ENCODE measurements around the gene SLC17A2. TPM values are rescaled to one million over a fixed set of nuclear protein-coding genes. Genes with fewer than 3 reads are reported as not detected.

SLC17A2 gene, protein sequence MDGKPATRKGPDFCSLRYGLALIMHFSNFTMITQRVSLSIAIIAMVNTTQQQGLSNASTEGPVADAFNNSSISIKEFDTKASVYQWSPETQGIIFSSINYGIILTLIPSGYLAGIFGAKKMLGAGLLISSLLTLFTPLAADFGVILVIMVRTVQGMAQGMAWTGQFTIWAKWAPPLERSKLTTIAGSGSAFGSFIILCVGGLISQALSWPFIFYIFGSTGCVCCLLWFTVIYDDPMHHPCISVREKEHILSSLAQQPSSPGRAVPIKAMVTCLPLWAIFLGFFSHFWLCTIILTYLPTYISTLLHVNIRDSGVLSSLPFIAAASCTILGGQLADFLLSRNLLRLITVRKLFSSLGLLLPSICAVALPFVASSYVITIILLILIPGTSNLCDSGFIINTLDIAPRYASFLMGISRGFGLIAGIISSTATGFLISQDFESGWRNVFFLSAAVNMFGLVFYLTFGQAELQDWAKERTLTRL
- total RNA-seq (2012; rRNA removed) = not detected in 2 replicates

DNA sequence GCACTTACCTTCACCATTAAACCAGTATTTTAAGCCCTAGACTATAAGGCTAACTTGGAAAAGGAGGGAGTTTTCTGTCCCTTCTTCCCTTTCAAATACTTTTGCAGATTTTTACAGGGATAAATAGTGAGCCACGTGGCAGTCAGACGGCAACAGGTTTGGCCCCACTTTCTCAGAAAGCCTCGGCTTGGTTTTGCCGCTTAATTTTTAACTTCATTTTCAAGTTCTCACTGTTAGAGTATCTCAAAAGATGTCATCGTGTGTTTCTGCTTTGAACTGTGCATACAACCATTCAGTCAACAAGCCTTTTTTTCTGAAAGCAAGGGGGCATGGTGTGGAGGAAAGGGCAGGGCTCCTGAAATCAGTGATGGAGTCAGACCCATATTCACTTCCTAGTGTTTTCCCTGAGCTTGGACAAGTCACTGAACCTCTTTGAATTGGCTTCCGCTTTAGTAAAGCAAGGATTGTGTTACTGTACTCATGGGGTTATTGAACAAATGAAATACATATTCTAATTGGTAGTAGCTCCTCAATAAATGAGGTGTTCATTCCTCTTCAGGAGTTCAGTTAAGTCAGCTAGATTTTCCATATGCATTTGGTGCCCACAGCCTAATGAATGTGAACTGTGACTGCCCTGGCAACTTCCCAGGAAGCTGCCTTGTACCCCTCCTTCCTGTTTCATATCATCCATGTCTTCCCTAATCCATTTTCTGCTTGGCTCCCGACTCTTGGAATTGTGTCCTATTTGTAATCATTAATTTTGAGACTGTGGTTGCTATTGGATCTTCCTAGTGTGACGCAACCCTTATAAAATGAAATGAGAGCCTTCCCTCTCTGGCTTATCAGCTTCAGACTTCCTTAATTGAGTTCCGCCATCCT, at the start of gene SLC17A2:
SLC17A2 (minus strand) TSS at position 160 of the 879 bp plus-strand sequence. CDS start 4,895 bp downstream, outside the sequence.
- H3K4me1 ChIP-seq (ENCODE audit: control insufficient read depth, insufficient read depth, low read length) = peaks cover 6% of the 10 kb centered on the region
- H3K36me3 ChIP-seq (ENCODE audit: insufficient read depth, low read length) = no peaks in the 10 kb centered on the region
- no peak within 1 kb of the TSS for H3K4me3 ChIP-seq (ENCODE audit: low read length)

DNA sequence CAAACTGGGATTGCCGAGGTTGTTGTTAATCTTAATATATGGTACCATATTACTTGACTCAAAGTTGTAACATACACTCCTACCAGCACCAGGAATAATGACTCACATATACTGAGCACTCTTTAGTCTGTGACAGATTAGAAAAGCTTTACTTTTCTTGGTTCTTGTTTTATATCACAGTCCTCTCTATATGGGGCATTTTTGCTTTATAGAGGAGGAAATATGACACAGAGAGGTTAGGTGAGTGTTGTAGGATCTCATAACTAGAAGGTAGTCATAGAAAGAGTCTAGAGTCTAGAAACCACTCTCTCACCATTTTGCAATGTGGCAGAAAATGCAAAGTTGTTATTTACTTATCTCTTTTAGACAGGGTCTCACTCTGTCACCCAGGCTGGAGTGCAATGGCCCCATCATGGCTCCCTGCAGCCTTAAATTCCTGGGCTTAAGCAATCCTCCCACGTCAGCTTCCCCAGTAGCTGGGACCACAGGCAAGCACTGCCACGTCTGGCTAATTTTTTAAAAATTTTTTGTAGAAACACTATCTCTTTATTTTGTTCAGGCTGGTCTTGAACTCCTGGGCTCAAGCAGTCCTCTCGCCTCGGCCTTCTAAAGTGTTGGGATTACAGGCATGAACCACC, 45.6 kb upstream of the SLC17A2 start:
- Histone ChIP-seq H3K36me3 (ENCODE audit: insufficient read depth, low read length) (peaks cover 76% of the 10 kb centered on the region), H3K4me3 (ENCODE audit: low read length) (no peak overlapping the region), H3K9ac (ENCODE audit: low read depth, low read length) (no peak overlapping the region), H3K27me3 (ENCODE audit: control insufficient read depth, insufficient read depth, low read length) (no peaks in the 10 kb centered on the region), H3K9me3 (replicated peaks; ENCODE audit: low read length) (no peaks in the 10 kb centered on the region), H3K4me1 (ENCODE audit: control insufficient read depth, insufficient read depth, low read length) (peaks cover 15% of the 10 kb centered on the region), H3K4me2 (ENCODE audit: low read length) (no peak overlapping the region)

More for the DNA sequence above, at the start of gene SLC17A2:
- no peak within 1 kb of the TSS for H3K9ac ChIP-seq (ENCODE audit: low read depth, low read length)
- no peaks in the 10 kb centered on the region for H3K27me3 ChIP-seq (ENCODE audit: control insufficient read depth, insufficient read depth, low read length)
- H3K9me3 ChIP-seq (replicated peaks; ENCODE audit: low read length) = no peaks in the 10 kb centered on the region
- no peak within 1 kb of the TSS for H3K4me2 ChIP-seq (ENCODE audit: low read length)

GRCh38 chr6:25973923-25974555, 43.5 kb upstream of the SLC17A2 start:
- H3K4me2 ChIP-seq (ENCODE audit: low read length) = no peak overlapping the region
- peaks cover 29% of the 10 kb centered on the region for H3K4me1 ChIP-seq (ENCODE audit: control insufficient read depth, insufficient read depth, low read length)
- H3K4me3 ChIP-seq (ENCODE audit: low read length) = no peak overlapping the region
- no peaks in the 10 kb centered on the region for H3K9me3 ChIP-seq (replicated peaks; ENCODE audit: low read length)
- H3K27me3 ChIP-seq (ENCODE audit: control insufficient read depth, insufficient read depth, low read length) = no peaks in the 10 kb centered on the region
- no peak overlapping the region for H3K9ac ChIP-seq (ENCODE audit: low read depth, low read length)
- H3K36me3 ChIP-seq (ENCODE audit: insufficient read depth, low read length) = peaks cover 82% of the 10 kb centered on the region

GRCh38 chr6:25972902-25973301, 42.4 kb upstream of the SLC17A2 start:
- Histone ChIP-seq H3K36me3 (ENCODE audit: insufficient read depth, low read length) (peaks cover 84% of the 10 kb centered on the region), H3K27me3 (ENCODE audit: control insufficient read depth, insufficient read depth, low read length) (no peaks in the 10 kb centered on the region), H3K4me1 (ENCODE audit: control insufficient read depth, insufficient read depth, low read length) (peaks cover 40% of the 10 kb centered on the region), H3K9me3 (replicated peaks; ENCODE audit: low read length) (no peaks in the 10 kb centered on the region), H3K4me2 (ENCODE audit: low read length) (no peak overlapping the region), H3K4me3 (ENCODE audit: low read length) (no peak overlapping the region), H3K9ac (ENCODE audit: low read depth, low read length) (no peak overlapping the region)

- Histone ChIP-seq H3K9ac (ENCODE audit: low read depth, low read length) (no peak overlapping the region), H3K27me3 (ENCODE audit: control insufficient read depth, insufficient read depth, low read length) (no peaks in the 10 kb centered on the region), H3K4me2 (ENCODE audit: low read length) (peak overlapping the region; percentile 58), H3K9me3 (replicated peaks; ENCODE audit: low read length) (no peaks in the 10 kb centered on the region), H3K4me3 (ENCODE audit: low read length) (no peak overlapping the region), H3K4me1 (ENCODE audit: control insufficient read depth, insufficient read depth, low read length) (peaks cover 47% of the 10 kb centered on the region), H3K36me3 (ENCODE audit: insufficient read depth, low read length) (peaks cover 83% of the 10 kb centered on the region)
These were observed 41.6 kb upstream of the SLC17A2 start for GRCh38 chr6:25972128-25972527.

DNA sequence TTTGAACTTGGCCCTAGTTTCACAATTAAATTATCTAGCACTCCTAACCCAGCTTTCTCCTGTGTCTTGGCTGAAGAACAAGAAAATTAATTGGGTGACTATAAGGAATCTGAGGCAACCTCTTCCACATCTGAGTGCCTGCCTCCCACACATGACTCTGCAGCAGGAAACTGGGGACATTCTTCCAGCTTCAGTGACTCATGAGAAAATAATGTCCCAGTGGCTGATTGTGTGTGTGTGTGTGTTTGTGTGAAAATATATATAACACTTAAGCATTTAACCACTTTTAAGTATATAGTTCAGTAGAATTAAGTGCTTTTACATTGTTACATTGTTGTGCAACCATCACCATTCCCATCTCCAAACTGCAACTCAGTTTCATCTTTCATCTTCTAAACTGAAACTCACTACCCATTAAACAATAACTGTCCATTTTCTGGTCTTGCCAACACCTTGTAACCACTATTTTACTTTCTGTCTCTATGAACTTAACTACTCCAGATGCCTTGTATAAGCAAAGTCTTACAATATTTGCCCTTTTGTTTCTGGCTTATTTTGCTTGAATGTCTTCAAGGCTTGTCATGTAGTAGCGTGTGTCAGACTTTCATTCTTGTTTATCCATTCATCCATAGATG, 40.8 kb upstream of the SLC17A2 start:
- Histone ChIP-seq H3K27me3 (ENCODE audit: control insufficient read depth, insufficient read depth, low read length) (no peaks in the 10 kb centered on the region), H3K4me1 (ENCODE audit: control insufficient read depth, insufficient read depth, low read length) (peaks cover 48% of the 10 kb centered on the region), H3K9me3 (replicated peaks; ENCODE audit: low read length) (no peaks in the 10 kb centered on the region), H3K4me2 (ENCODE audit: low read length) (peak overlapping the region; percentile 58), H3K9ac (ENCODE audit: low read depth, low read length) (peak overlapping the region; percentile 54), H3K36me3 (ENCODE audit: insufficient read depth, low read length) (peaks cover 83% of the 10 kb centered on the region), H3K4me3 (ENCODE audit: low read length) (peak overlapping the region; percentile 22)

DNA sequence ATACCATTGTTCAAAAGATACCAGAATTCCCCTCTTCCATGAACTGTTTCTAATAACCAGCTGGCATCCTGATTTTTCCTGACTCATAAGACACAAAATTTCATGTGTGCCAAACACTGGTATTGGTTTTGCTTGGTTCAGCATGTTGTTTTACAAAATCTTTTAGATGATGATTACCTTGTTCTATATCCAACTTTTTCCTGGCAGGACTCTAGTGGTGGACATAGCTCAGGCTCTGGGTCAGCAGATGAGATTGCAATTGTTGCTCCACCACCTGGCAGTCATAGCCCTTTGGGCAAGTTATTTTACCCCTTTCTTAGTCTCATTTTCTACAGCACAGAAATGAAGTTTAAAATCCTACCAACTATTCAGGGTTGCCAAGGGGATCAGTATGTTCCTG, 38.3 kb upstream of the SLC17A2 start:
- peak overlapping the region; percentile 49 for H3K4me2 ChIP-seq (ENCODE audit: low read length)
- H3K9me3 ChIP-seq (replicated peaks; ENCODE audit: low read length) = no peaks in the 10 kb centered on the region
- peak overlapping the region; percentile 6 for H3K4me3 ChIP-seq (ENCODE audit: low read length)
- H3K4me1 ChIP-seq (ENCODE audit: control insufficient read depth, insufficient read depth, low read length) = peaks cover 53% of the 10 kb centered on the region
- peaks cover 73% of the 10 kb centered on the region for H3K36me3 ChIP-seq (ENCODE audit: insufficient read depth, low read length)
- H3K27me3 ChIP-seq (ENCODE audit: control insufficient read depth, insufficient read depth, low read length) = no peaks in the 10 kb centered on the region
- no peak overlapping the region for H3K9ac ChIP-seq (ENCODE audit: low read depth, low read length)

DNA sequence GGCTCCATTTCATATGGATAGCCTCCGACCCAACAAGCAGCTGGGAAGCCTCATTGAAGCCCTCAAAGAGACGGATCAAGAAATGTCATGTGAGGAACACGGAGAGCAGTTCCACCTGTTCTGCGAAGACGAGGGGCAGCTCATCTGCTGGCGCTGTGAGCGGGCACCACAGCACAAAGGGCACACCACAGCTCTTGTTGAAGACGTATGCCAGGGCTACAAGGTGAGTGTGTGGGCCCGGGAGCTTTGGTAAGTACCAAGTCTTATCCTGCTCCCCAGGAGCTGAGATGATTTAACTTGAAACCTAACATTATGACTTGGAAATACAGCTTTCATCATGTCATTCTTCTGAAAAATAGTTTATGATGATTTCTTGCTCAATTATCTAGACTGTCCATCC, 36.2 kb upstream of the SLC17A2 start:
- H3K27me3 ChIP-seq (ENCODE audit: control insufficient read depth, insufficient read depth, low read length) = no peaks in the 10 kb centered on the region
- H3K4me1 ChIP-seq (ENCODE audit: control insufficient read depth, insufficient read depth, low read length) = peaks cover 50% of the 10 kb centered on the region
- no peaks in the 10 kb centered on the region for H3K9me3 ChIP-seq (replicated peaks; ENCODE audit: low read length)
- no peak overlapping the region for H3K9ac ChIP-seq (ENCODE audit: low read depth, low read length)
- peak overlapping the region; percentile 13 for H3K4me2 ChIP-seq (ENCODE audit: low read length)
- peaks cover 52% of the 10 kb centered on the region for H3K36me3 ChIP-seq (ENCODE audit: insufficient read depth, low read length)
- H3K4me3 ChIP-seq (ENCODE audit: low read length) = no peak overlapping the region

GRCh38 chr6:25965058-25965457, 34.6 kb upstream of the SLC17A2 start:
- H3K4me3 ChIP-seq (ENCODE audit: low read length) = no peak overlapping the region

GRCh38 chr6:25963426-25964123, 33.1 kb upstream of the SLC17A2 start:
- Histone ChIP-seq H3K9me3 (replicated peaks; ENCODE audit: low read length) (no peaks in the 10 kb centered on the region), H3K36me3 (ENCODE audit: insufficient read depth, low read length) (peaks cover 32% of the 10 kb centered on the region), H3K4me1 (ENCODE audit: control insufficient read depth, insufficient read depth, low read length) (peaks cover 46% of the 10 kb centered on the region), H3K4me3 (ENCODE audit: low read length) (peak overlapping the region; percentile 71), H3K27me3 (ENCODE audit: control insufficient read depth, insufficient read depth, low read length) (no peaks in the 10 kb centered on the region), H3K9ac (ENCODE audit: low read depth, low read length) (peak overlapping the region; percentile 92), H3K4me2 (ENCODE audit: low read length) (peak overlapping the region; percentile 81)

More at GRCh38 chr6:25965058-25965457, 34.6 kb upstream of the SLC17A2 start:
- Histone ChIP-seq H3K9me3 (replicated peaks; ENCODE audit: low read length) (no peaks in the 10 kb centered on the region), H3K4me2 (ENCODE audit: low read length) (peak overlapping the region; percentile 11), H3K9ac (ENCODE audit: low read depth, low read length) (no peak overlapping the region), H3K36me3 (ENCODE audit: insufficient read depth, low read length) (peaks cover 43% of the 10 kb centered on the region), H3K27me3 (ENCODE audit: control insufficient read depth, insufficient read depth, low read length) (no peaks in the 10 kb centered on the region), H3K4me1 (ENCODE audit: control insufficient read depth, insufficient read depth, low read length) (peaks cover 48% of the 10 kb centered on the region)

Measured in skeletal muscle satellite cell (primary cell).